Keratinocyte (primary cell): ENCODE results near the gene RGS6.

Source experiments
- EZH2 ChIP-seq: IDR thresholded peaks from one replicate; pipeline ENCODE4 v1.6.1; 2012; ENCODE audit warnings: inconsistent platforms, mild to moderate bottlenecking, low read length, moderate library complexity
- TF ChIP-seq, protein P1 (sequence below), 3 experiments: IDR thresholded peaks in 1 of 3; conservative IDR thresholded peaks in 1 of 3; optimal IDR thresholded peaks in 1 of 3; 2 replicates in 2 of 3; 3 replicates in 1 of 3; pipeline versions ENCODE3 to v1.5.1; 2011; ENCODE audit warnings: low read length in 3 of 3, mild to moderate bottlenecking in 3 of 3, moderate library complexity in 2 of 3, control low read depth in 1 of 3, inconsistent platforms in 1 of 3; ENCODE audit not compliant: insufficient read depth in 2 of 3; ENCODE audit errors: extremely low read depth in 1 of 3

DNA sequence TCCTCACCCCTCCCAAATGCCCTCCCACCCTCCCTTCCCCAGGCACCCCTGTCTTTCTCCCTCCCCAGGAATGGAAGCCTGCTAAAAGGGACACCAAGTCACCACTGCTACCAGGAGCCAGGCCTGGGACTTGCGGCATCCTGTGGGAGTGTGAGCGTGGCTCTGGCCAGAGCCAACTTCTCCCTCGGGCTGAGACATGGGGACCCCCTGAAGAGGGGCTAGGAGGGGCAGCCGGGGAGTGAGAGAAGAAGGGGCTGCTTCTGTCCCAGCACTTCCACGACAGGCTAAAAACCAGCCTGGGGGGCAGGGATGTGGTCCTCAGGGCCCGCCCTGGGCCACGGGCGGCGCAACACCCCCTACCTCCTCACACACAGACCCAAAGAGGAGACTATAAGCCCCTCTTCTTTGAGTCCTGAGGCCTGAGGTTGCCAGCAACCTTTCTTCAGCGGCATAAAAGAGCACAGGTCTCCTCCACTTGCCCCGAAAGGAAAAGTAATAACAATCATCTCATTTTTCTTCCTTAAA is 682.7 kb downstream of the RGS6 start:
- TF ChIP-seq, protein P1, sequence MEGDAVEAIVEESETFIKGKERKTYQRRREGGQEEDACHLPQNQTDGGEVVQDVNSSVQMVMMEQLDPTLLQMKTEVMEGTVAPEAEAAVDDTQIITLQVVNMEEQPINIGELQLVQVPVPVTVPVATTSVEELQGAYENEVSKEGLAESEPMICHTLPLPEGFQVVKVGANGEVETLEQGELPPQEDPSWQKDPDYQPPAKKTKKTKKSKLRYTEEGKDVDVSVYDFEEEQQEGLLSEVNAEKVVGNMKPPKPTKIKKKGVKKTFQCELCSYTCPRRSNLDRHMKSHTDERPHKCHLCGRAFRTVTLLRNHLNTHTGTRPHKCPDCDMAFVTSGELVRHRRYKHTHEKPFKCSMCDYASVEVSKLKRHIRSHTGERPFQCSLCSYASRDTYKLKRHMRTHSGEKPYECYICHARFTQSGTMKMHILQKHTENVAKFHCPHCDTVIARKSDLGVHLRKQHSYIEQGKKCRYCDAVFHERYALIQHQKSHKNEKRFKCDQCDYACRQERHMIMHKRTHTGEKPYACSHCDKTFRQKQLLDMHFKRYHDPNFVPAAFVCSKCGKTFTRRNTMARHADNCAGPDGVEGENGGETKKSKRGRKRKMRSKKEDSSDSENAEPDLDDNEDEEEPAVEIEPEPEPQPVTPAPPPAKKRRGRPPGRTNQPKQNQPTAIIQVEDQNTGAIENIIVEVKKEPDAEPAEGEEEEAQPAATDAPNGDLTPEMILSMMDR (optimal IDR thresholded peaks at IDR 0.05 in 1 of 3, IDR thresholded peaks at IDR 0.05 in 1 of 3, conservative IDR thresholded peaks at IDR 0.05 in 1 of 3; ENCODE audit: extremely low read depth in 1 of 3, insufficient read depth in 2 of 3, low read length in 3 of 3) = no peak
- no peak for TF ChIP-seq EZH2
